T47D (cell line): ENCODE measurements around the gene CYSLTR2.

ENCODE experiments used
- DNase-seq, 2 experiments: peaks; one replicate each; pipeline versions ENCODE4 v3.0.0 to v3.0.0-alpha.2; 2011 to 2012; ENCODE audit warnings: low read depth in 1 of 2, low spot score in 1 of 2
- JUND ChIP-seq: IDR thresholded peaks from 2 replicates; pipeline ENCODE4 v1.6.1; 2012; ENCODE audit warnings: low read depth
- in situ Hi-C: cut with HindIII; loops from 2 replicates; pipeline ENCODE4 v1.10.0; 2016; ENCODE audit warnings: low sequenced_read_pairs, low pct_unique_long_range_greater_than_20kb

CYSLTR2 gene

GRCh38 chr13:48739386-48739964 lies 85.7 kb downstream of the CYSLTR2 start:
- DNase-seq, result no peak
- in situ Hi-C loops, result no loop called here
- no peak for TF ChIP-seq JUND

GRCh38 chr13:48741377-48741776 lies 87.6 kb downstream of the CYSLTR2 start:
- TF ChIP-seq JUND, result no peak
- no peak for DNase-seq
- in situ Hi-C loops, result no loop called here

GRCh38 chr13:48746821-48747220 lies 93.1 kb downstream of the CYSLTR2 start:
- in situ Hi-C loops, result no loop called here
- no peak for DNase-seq
- TF ChIP-seq JUND, result no peak

GRCh38 chr13:48748681-48749080 lies 95.0 kb downstream of the CYSLTR2 start:
- no peak for TF ChIP-seq JUND
- no peak for DNase-seq
- in situ Hi-C loops, result no loop called here

GRCh38 chr13:48749144-48749543 lies 95.4 kb downstream of the CYSLTR2 start:
- DNase-seq, result no peak
- TF ChIP-seq JUND, result no peak
- in situ Hi-C loops, result no loop called here

GRCh38 chr13:48749699-48750473 lies 96.2 kb downstream of the CYSLTR2 start:
- TF ChIP-seq JUND, result no peak
- in situ Hi-C loops, result no loop called here
- DNase-seq, result peak in 1 of 2 experiments; percentile 22

- in situ Hi-C loops, result no loop called here
- DNase-seq, result peak in 1 of 2 experiments; percentile 4
- no peak for TF ChIP-seq JUND
Observed at GRCh38 chr13:48750588-48751383, 97.1 kb downstream of the CYSLTR2 start.

- in situ Hi-C loops, result no loop called here
- no peak for DNase-seq
Observed at GRCh38 chr13:48760626-48761025, 106.9 kb downstream of the CYSLTR2 start.

More at GRCh38 chr13:48760626-48761025, 106.9 kb downstream of the CYSLTR2 start:
- TF ChIP-seq JUND, result no peak
